A204.1 (cell line): ENCODE measurements around the gene QRSL1.
"Not testable (repeated sequence)": the region's sequence is repeated elsewhere in the genome, so short reads cannot be mapped to it uniquely, and the experiment has no call there.

Source experiments
- FAIRE-seq: peaks from 2 replicates; lab custom pipeline; 2012; peaks lifted over from hg19 to GRCh38; lab: Jason Lieb, UNC

The QRSL1 gene

GRCh38 chr6:106684011-106684410 lies 54.6 kb downstream of the QRSL1 start:
- no peak for FAIRE-seq

- FAIRE-seq, result no peak
Observed at GRCh38 chr6:106685833-106686232, 56.5 kb downstream of the QRSL1 start.

DNA sequence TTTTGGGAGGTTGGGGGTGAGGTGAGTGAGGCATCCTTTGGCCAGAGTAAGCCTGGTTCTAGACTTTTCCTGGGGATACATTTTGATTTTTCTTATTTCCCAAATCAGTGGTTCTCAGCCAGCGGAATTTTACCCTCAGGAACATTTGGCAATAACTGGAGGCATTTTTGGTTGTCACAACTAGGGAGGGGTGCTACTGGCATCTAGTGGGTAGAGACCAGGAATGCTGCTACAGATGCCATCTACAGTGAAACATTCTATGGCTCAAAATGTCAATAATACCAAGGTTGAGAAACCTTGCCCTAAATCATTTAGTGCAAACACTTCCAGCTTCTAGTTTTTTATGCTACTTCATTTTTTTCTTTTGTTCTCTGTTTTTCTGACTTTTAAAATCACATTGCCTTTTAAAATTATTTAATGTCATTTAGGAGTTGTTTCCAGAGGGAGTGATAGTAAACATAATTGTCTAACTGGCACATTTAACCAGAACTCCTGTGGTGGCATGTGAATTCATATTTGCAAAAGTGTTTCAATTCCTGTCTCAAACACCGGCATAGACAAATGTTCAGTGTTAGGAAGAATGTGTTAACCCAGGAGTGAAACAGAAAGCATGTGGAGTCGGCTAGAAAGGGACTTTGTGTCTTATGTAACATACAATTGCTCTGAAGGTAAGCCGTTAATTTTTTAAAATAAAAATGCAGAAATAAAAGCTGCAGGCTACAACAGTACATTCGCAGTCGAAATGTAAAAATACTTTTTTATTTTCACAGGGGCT lies 59.0 kb downstream of the QRSL1 start:
- no peak for FAIRE-seq

GRCh38 chr6:106692112-106692818 lies 62.9 kb downstream of the QRSL1 start:
- FAIRE-seq, result no peak

DNA sequence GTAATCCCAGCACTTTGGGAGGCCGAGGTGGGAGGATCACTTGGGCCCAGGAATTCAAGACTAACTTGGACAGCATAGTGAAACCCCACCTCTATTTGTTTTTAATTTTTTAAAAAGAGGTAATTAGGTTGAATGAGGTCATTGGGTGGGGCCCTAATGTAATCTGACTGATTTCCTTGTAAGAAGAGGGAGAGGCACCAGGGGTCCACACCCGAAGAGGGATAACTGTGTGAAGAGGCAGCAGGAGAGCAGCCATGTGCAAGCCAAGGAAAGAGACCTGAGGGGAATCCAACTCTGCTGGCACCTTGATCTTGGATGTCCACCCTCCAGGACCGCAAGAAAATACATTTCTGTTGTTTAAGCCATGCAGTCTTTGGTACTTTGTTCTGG lies 63.4 kb downstream of the QRSL1 start:
- no peak for FAIRE-seq

- FAIRE-seq, result no peak
Observed at GRCh38 chr6:106693418-106693817, 64.0 kb downstream of the QRSL1 start.

DNA sequence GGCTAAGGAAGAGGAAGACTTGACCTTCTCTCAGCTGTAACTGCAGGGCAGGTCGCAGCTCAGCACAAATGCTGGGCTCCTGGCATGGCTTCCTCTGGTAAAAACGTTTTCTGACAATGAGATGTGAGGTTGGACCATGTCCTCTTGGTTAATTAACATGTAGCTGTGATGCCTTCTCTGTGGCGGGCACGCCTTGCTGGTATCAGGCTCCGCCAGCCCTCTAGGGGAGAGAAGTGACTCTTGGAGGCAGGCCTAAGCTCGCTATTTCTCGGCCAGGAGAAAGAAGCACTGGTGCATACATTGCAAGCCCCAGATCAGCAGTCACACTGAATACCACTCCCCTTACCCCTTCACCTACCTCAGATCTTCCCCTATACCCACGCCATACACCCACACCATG lies 65.0 kb downstream of the QRSL1 start:
- FAIRE-seq, result no peak

GRCh38 chr6:106700581-106700980 lies 71.2 kb downstream of the QRSL1 start:
- no peak for FAIRE-seq

GRCh38 chr6:106701201-106701600 lies 71.8 kb downstream of the QRSL1 start:
- not testable (repeated sequence) for FAIRE-seq

GRCh38 chr6:106702046-106702445 lies 72.7 kb downstream of the QRSL1 start:
- FAIRE-seq, result no peak

DNA sequence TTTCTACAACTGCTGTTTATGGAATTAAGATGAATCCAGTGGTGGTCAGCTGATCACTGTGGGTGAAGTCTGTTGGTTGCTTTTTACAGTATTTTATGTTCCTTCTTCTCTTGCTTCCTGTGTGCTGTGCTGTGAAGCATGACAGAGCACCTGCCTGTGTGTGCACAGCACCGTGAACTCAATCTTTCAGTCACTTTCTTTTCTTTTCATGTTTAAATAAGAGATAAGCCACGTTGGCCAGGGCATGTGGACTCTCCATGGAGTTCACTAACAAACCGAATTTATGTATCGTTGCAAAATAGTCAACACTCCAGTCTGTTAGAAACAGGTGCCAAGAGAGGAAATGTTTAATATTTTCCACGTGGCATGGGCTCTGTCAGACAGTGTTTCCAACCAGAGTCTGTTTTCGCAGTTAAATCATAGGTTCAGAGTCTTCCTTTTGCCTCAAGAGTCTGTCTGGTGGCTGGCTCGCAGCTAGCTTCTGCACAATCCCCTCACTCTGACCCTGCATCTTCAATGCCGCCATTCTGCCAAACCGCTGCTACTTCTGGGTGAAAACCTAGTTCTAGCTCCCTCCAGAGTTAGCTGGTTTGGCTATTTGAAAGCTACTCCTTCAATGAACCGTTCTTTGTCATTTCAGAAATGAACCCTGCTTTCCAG lies 73.2 kb downstream of the QRSL1 start:
- FAIRE-seq, result no peak

DNA sequence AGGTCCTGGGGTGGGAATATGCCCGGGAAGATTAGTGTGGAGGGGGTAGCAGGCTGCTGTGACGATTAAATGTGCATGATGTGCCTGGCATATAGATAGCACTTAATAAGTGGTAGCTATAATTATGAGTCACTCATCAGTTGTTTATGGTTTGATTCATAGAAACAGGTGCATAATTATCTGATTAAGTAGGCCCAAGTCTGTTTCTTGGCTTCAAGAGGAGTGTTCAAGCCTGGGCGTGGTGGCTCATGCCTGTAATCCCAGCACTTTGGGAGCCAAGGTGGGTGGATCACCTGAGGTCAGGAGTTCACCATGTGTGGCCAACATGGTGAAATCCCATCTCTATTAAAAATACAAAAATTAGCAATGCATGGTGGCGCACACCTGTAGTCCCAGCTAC lies 74.9 kb downstream of the QRSL1 start:
- FAIRE-seq, result no peak

DNA sequence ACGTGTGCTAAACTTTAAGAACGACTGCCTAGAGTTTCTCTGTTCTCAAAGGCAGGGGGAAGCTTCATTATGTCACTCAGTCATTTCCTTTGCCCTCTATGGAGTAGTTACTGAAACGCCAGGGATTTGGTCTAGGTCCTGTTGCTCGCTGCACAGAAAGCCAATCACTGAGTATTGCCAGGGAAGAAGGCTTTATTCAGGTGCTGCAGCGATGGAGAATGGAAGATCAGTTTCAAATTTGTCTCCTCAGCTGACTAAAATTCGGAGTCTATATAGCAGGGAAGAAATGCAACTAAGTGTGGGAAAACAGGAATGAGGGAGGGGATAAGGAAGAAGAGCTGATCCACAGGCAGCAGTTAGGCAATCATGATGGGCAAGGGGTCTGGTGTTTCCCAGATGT lies 75.8 kb downstream of the QRSL1 start:
- FAIRE-seq, result no peak

DNA sequence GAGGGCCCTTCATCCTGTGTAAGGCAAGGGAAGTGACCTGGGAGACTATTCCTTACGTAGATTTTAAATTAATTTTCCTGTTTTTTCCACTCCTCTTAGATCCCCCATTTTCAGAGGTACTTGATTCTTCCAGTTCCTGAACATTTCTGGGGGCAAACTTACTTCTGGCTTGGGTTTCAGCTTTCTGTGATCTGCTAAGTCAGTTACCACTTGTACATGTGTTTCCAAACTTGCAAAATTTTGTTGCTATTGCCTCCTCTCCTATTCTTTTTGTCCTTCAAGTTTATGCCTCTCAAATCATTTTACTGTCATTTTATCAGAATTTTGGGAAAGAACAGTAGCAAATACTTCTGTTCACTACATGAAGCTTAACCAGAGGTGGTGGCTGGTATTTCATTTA lies 81.2 kb downstream of the QRSL1 start:
- FAIRE-seq, result no peak

DNA sequence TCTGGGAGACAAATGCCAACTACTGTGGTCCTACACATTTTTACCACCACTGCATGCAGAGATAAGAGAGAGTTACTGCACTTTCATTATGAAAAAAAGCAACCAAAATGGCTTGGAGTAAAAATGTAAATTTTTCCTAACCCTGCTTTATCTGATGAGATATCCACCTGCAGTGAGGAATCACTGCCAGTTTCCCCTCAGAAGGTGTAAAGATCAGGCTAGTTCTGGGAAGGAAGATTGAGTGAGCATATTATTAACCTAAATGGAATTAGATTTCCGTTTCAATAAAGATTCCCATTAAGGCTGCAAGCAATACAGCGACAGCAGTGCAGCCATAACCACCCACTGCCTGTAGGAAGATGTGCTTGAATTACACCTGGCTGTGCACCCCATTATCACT lies 84.9 kb downstream of the QRSL1 start:
- FAIRE-seq, result no peak

GRCh38 chr6:106715922-106716321 lies 86.5 kb downstream of the QRSL1 start:
- FAIRE-seq, result no peak

- no peak for FAIRE-seq
Observed at GRCh38 chr6:106716966-106717365, 87.6 kb downstream of the QRSL1 start.
